ENCODE data around the gene SMURF2. TPM values are rescaled to one million over a fixed set of nuclear protein-coding genes. Genes with fewer than 3 reads are reported as not detected.
"Not testable (repeated sequence)": the region's sequence is repeated elsewhere in the genome, so short reads cannot be mapped to it uniquely, and the experiment has no call there.

SMURF2 gene
- total RNA-seq, 1 donor from 2014 or later: 33.3 TPM

GRCh38 chr17:64579917-64580316, 82.2 kb downstream of the SMURF2 start:
- no peak overlapping the region for H3K27ac Mint-ChIP-seq (ENCODE audit: unreplicated experiment)
- no peak for TF ChIP-seq CTCF (IDR thresholded peaks at IDR 0.05; ENCODE audit: partially characterized antibody, unreplicated experiment)
- H3K4me1 Mint-ChIP-seq (ENCODE audit: low read depth, unreplicated experiment): peaks cover 3% of the 10 kb centered on the region
- no peaks in the 10 kb centered on the region for H3K36me3 Mint-ChIP-seq (ENCODE audit: unreplicated experiment)
- H3K9me3 Mint-ChIP-seq (ENCODE audit: unreplicated experiment): no peaks in the 10 kb centered on the region
- DNase-seq: no peak
- H3K27me3 Mint-ChIP-seq (ENCODE audit: unreplicated experiment): peaks cover 2% of the 10 kb centered on the region
- H3K4me3 Mint-ChIP-seq (ENCODE audit: unreplicated experiment): no peak overlapping the region

GRCh38 chr17:64577025-64577424, 85.1 kb downstream of the SMURF2 start:
- not testable (repeated sequence) for H3K27ac Mint-ChIP-seq (ENCODE audit: unreplicated experiment); H3K9me3 Mint-ChIP-seq (ENCODE audit: unreplicated experiment); H3K4me1 Mint-ChIP-seq (ENCODE audit: low read depth, unreplicated experiment); H3K36me3 Mint-ChIP-seq (ENCODE audit: unreplicated experiment); H3K27me3 Mint-ChIP-seq (ENCODE audit: unreplicated experiment); DNase-seq; H3K4me3 Mint-ChIP-seq (ENCODE audit: unreplicated experiment)

- no peak overlapping the region for H3K27ac Mint-ChIP-seq (ENCODE audit: unreplicated experiment)
- H3K4me1 Mint-ChIP-seq (ENCODE audit: low read depth, unreplicated experiment): no peaks in the 10 kb centered on the region
These were observed 86.7 kb downstream of the SMURF2 start for GRCh38 chr17:64575431-64575830.

GRCh38 chr17:64574646-64575045, 87.5 kb downstream of the SMURF2 start:
- Mint-ChIP-seq H3K4me3 (ENCODE audit: unreplicated experiment) (no peak overlapping the region), H3K27ac (ENCODE audit: unreplicated experiment) (no peak overlapping the region), H3K4me1 (ENCODE audit: low read depth, unreplicated experiment) (no peaks in the 10 kb centered on the region), H3K36me3 (ENCODE audit: unreplicated experiment) (no peaks in the 10 kb centered on the region), H3K27me3 (ENCODE audit: unreplicated experiment) (peaks cover 2% of the 10 kb centered on the region), H3K9me3 (ENCODE audit: unreplicated experiment) (no peaks in the 10 kb centered on the region)
- no peak for TF ChIP-seq CTCF (IDR thresholded peaks at IDR 0.05; ENCODE audit: partially characterized antibody, unreplicated experiment)
- DNase-seq: no peak

More at GRCh38 chr17:64575431-64575830, 86.7 kb downstream of the SMURF2 start:
- no peak overlapping the region for H3K4me3 Mint-ChIP-seq (ENCODE audit: unreplicated experiment)
- TF ChIP-seq CTCF (IDR thresholded peaks at IDR 0.05; ENCODE audit: partially characterized antibody, unreplicated experiment): no peak
- no peaks in the 10 kb centered on the region for H3K9me3 Mint-ChIP-seq (ENCODE audit: unreplicated experiment)
- peaks cover 2% of the 10 kb centered on the region for H3K27me3 Mint-ChIP-seq (ENCODE audit: unreplicated experiment)
- no peak for DNase-seq
- H3K36me3 Mint-ChIP-seq (ENCODE audit: unreplicated experiment): no peaks in the 10 kb centered on the region

- Mint-ChIP-seq H3K27me3 (ENCODE audit: unreplicated experiment) (peaks cover 2% of the 10 kb centered on the region), H3K4me1 (ENCODE audit: low read depth, unreplicated experiment) (no peaks in the 10 kb centered on the region), H3K27ac (ENCODE audit: unreplicated experiment) (no peak overlapping the region), H3K4me3 (ENCODE audit: unreplicated experiment) (no peak overlapping the region), H3K9me3 (ENCODE audit: unreplicated experiment) (no peaks in the 10 kb centered on the region), H3K36me3 (ENCODE audit: unreplicated experiment) (no peaks in the 10 kb centered on the region)
- no peak for TF ChIP-seq CTCF (IDR thresholded peaks at IDR 0.05; ENCODE audit: partially characterized antibody, unreplicated experiment)
- DNase-seq: no peak
These were observed 88.9 kb downstream of the SMURF2 start for GRCh38 chr17:64573214-64573613.
